Smooth muscle cell (in vitro differentiated cells): ENCODE measurements around the gene HTR7. TPM values are rescaled to one million over a fixed set of nuclear protein-coding genes. Genes with fewer than 3 reads are reported as not detected.
"Not testable (repeated sequence)": the region's sequence is repeated elsewhere in the genome, so short reads cannot be mapped to it uniquely, and the experiment has no call there.

ENCODE experiments used
- DNase-seq: peaks from one replicate; lab custom pipeline; 2025; ENCODE audit not compliant: unreplicated experiment; lab: John Stamatoyannopoulos, UW
- H2AFZ ChIP-seq: fragments of 200-600 bp; sonication (generic); 2 replicates; pipeline ENCODE4 v1.6.0; 2016; ENCODE audit warnings: antibody characterized with exemption, low read depth, mild to moderate bottlenecking
- H3F3A ChIP-seq: fragments of 200-600 bp; sonication (generic); 2 replicates; pipeline ENCODE4 v1.6.0; 2017; ENCODE audit warnings: antibody characterized with exemption, low read depth
- H3K27ac ChIP-seq: fragments of 200-600 bp; sonication (generic); 2 replicates; pipeline ENCODE4 v1.5.1; 2016; ENCODE audit warnings: low read depth, mild to moderate bottlenecking
- H3K27me3 ChIP-seq: fragments of 200-600 bp; sonication (generic); 2 replicates; pipeline ENCODE4 v1.6.1; 2016; ENCODE audit warnings: low read depth, mild to moderate bottlenecking
- H3K36me3 ChIP-seq: fragments of 200-600 bp; sonication (generic); 2 replicates; pipeline ENCODE4 v1.5.1; 2016; ENCODE audit warnings: low read depth
- H3K4me1 ChIP-seq: fragments of 200-600 bp; sonication (generic); 2 replicates; pipeline ENCODE4 v1.5.1; 2016; ENCODE audit warnings: low read depth
- H3K4me2 ChIP-seq: fragments of 200-600 bp; sonication (generic); 2 replicates; pipeline ENCODE4 v1.6.0; 2016; ENCODE audit warnings: mild to moderate bottlenecking
- H3K4me3 ChIP-seq: fragments of 200-600 bp; sonication (generic); 2 replicates; pipeline ENCODE4 v1.5.1; 2016; ENCODE audit warnings: mild to moderate bottlenecking
- H3K79me2 ChIP-seq: fragments of 200-600 bp; sonication (generic); 2 replicates; pipeline ENCODE4 v1.6.0; 2016; ENCODE audit warnings: low read depth, mild to moderate bottlenecking
- H3K9ac ChIP-seq: fragments of 200-600 bp; sonication (generic); 2 replicates; pipeline ENCODE4 v1.6.0; 2016; ENCODE audit warnings: low read depth
- H3K9me3 ChIP-seq: fragments of 200-600 bp; sonication (generic); replicated peaks from 2 replicates; pipeline ENCODE4 v1.5.1; 2016; ENCODE audit warnings: low read depth
- H4K20me1 ChIP-seq: fragments of 200-600 bp; sonication (generic); 2 replicates; pipeline ENCODE4 v1.6.0; 2016; ENCODE audit warnings: low read depth
- CTCF ChIP-seq: fragments of 200-600 bp; sonication (generic); IDR thresholded peaks from 2 replicates; pipeline ENCODE4 v1.5.1; 2017; ENCODE audit warnings: borderline replicate concordance, mild to moderate bottlenecking, antibody characterized with exemption; ENCODE audit not compliant: insufficient read depth, poor library complexity, severe bottlenecking
- WGBS: methylation state at CpG from one replicate; pipeline ENCODE4 v1.1.7; 2016; ENCODE audit warnings: low lambda C conversion rate; 5-methylcytosine and 5-hydroxymethylcytosine counted together
- polyA plus RNA-seq: library from polyadenylated mRNA; unstranded; fragments of >200 nt; fragmentation: Nextera tagmentation; extraction: Ambion mirVana; gene quantifications from 2 replicates; pipeline ENCODE4 v1.2.1, GENCODE V29; 2016
- total RNA-seq: library from RNA; depleted of rRNA; stranded (reverse); fragments of >200 nt; gene quantifications from 2 replicates; pipeline ENCODE4 v1.2.3, GENCODE V29; 2014

The HTR7 gene
- total and polyA plus RNA-seq, 2 experiments from 2014 or later = 3.7 to 10.7 TPM

DNA sequence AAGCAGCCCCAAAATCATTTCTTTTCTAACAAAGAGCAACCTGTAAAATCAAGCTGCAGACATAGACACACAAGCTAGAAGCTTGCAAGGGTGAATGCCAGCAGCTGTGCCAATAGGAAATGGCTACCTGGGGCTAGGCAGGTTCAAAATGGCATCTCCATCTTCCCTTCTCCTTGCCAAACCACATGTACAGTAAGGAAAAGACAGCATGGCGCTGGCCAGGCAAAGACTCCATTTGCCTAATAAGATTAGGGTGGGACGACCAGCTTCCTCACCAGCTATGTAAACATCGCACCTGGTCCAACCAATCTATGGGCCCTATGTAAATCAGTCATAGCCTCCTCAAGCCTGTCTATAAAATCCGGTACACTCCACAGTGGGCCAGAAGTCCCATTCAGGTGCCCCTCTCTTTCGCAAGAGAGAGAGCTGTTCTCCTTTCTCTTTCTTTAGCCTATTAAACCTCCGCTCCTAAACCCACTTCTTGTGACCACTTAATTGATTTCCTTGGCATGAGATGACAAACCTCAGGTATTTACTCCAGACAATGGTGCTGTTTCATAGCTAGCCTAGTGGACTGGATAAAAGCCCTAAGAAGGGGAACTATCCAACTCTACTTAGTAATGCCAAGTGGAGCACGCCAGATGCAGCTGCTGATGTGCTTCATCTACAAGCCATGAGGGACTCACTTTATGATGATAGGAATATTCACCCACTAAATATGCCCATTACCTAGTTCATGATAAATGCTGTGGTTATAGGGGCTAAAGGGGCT is 44.1 kb downstream of the HTR7 start:
- Histone ChIP-seq H3K9me3 (no peaks in the 10 kb centered on the region), H2AFZ (no peak overlapping the region), H3F3A (no peaks in the 10 kb centered on the region), H3K27me3 (no peaks in the 10 kb centered on the region), H4K20me1 (no peaks in the 10 kb centered on the region), H3K4me2 (no peak overlapping the region), H3K9ac (no peak overlapping the region), H3K36me3 (no peaks in the 10 kb centered on the region), H3K79me2 (no peaks in the 10 kb centered on the region), H3K4me3 (no peak overlapping the region), H3K4me1 (no peaks in the 10 kb centered on the region), H3K27ac (no peak overlapping the region)
- 98% methylated on average over 7 of the region's 7 CpGs for WGBS
- no peak for TF ChIP-seq CTCF
- no peak for DNase-seq

GRCh38 chr10:90807106-90807505 is 50.7 kb downstream of the HTR7 start:
- H3K9ac ChIP-seq, H4K20me1 ChIP-seq, H3K36me3 ChIP-seq, H3K4me2 ChIP-seq, DNase-seq, H3F3A ChIP-seq, H3K4me3 ChIP-seq, H2AFZ ChIP-seq, H3K27me3 ChIP-seq, H3K27ac ChIP-seq, H3K9me3 ChIP-seq, H3K79me2 ChIP-seq, H3K4me1 ChIP-seq: not testable (repeated sequence)
- 89% methylated on average over 4 of the region's 4 CpGs for WGBS

- no peak for TF ChIP-seq CTCF
- H3K79me2 ChIP-seq = no peaks in the 10 kb centered on the region
- no peak overlapping the region for H3K4me3 ChIP-seq
- no peaks in the 10 kb centered on the region for H3K27me3 ChIP-seq
- DNase-seq = no peak
- H3K4me2 ChIP-seq = no peak overlapping the region
- H4K20me1 ChIP-seq = no peaks in the 10 kb centered on the region
- WGBS = 94% methylated on average over 1 of the region's 1 CpG
- no peak overlapping the region for H2AFZ ChIP-seq
- H3K9ac ChIP-seq = no peak overlapping the region
- H3K36me3 ChIP-seq = no peaks in the 10 kb centered on the region
- H3K9me3 ChIP-seq = no peaks in the 10 kb centered on the region
- H3K4me1 ChIP-seq = no peaks in the 10 kb centered on the region
- H3F3A ChIP-seq = no peaks in the 10 kb centered on the region
- no peak overlapping the region for H3K27ac ChIP-seq
These were observed 51.2 kb downstream of the HTR7 start for GRCh38 chr10:90806677-90807076.

GRCh38 chr10:90805206-90805605 is 52.6 kb downstream of the HTR7 start:
- H3K4me1 ChIP-seq = no peaks in the 10 kb centered on the region
- no peak overlapping the region for H3K4me2 ChIP-seq
- H2AFZ ChIP-seq = no peak overlapping the region
- no peak overlapping the region for H3K4me3 ChIP-seq
- no peaks in the 10 kb centered on the region for H3K79me2 ChIP-seq
- no peak overlapping the region for H3K9ac ChIP-seq
- H3K9me3 ChIP-seq = no peaks in the 10 kb centered on the region
- no peak for DNase-seq
- H4K20me1 ChIP-seq = no peaks in the 10 kb centered on the region
- no peaks in the 10 kb centered on the region for H3K36me3 ChIP-seq
- no peak overlapping the region for H3K27ac ChIP-seq
- H3K27me3 ChIP-seq = no peaks in the 10 kb centered on the region
- TF ChIP-seq CTCF = no peak
- no peaks in the 10 kb centered on the region for H3F3A ChIP-seq
- WGBS = 66% methylated on average over 1 of the region's 1 CpG
